Neural progenitor cell (in vitro differentiated cells): ENCODE data around the gene KAZN. TPM values are rescaled to one million over a fixed set of nuclear protein-coding genes. Genes with fewer than 3 reads are reported as not detected.

ENCODE experiments used
- DNase-seq: peaks from one replicate; pipeline ENCODE4 v3.0.0-alpha.2; 2016; ENCODE audit warnings: low spot score
- H2AFZ ChIP-seq: fragments of 200-600 bp; sonication (generic); replicated peaks from 2 replicates; pipeline ENCODE4 v1.6.1; 2016; ENCODE audit warnings: antibody characterized with exemption
- H3F3A ChIP-seq: fragments of 200-600 bp; sonication (generic); 2 replicates; pipeline ENCODE4 v1.6.1; 2016; ENCODE audit warnings: antibody characterized with exemption, low read depth
- H3K27ac ChIP-seq: fragments of 200-600 bp; sonication (generic); 2 replicates; pipeline ENCODE4 v1.5.1; 2016; ENCODE audit warnings: mild to moderate bottlenecking
- H3K27me3 ChIP-seq: fragments of 200-600 bp; sonication (generic); 2 replicates; pipeline ENCODE4 v1.6.1; 2016; ENCODE audit warnings: mild to moderate bottlenecking, moderate library complexity
- H3K36me3 ChIP-seq: fragments of 200-600 bp; sonication (generic); 2 replicates; pipeline ENCODE4 v1.5.1; 2016
- H3K4me1 ChIP-seq: fragments of 200-600 bp; sonication (generic); 2 replicates; pipeline ENCODE4 v1.6.1; 2016; ENCODE audit warnings: mixed run types
- H3K4me2 ChIP-seq: fragments of 200-600 bp; sonication (generic); 2 replicates; pipeline ENCODE4 v1.6.1; 2016
- H3K4me3 ChIP-seq: fragments of 200-600 bp; sonication (generic); 2 replicates; pipeline ENCODE4 v1.5.1; 2016
- H3K79me2 ChIP-seq: fragments of 200-600 bp; sonication (generic); 2 replicates; pipeline ENCODE4 v1.6.1; 2016; ENCODE audit warnings: low read depth
- H3K9ac ChIP-seq: fragments of 200-600 bp; sonication (generic); 2 replicates; pipeline ENCODE4 v1.6.1; 2016
- H3K9me3 ChIP-seq: fragments of 200-600 bp; sonication (generic); 2 replicates; pipeline ENCODE4 v1.5.1; 2016; ENCODE audit warnings: low read depth
- H4K20me1 ChIP-seq: fragments of 200-600 bp; sonication (generic); 2 replicates; pipeline ENCODE4 v1.6.1; 2016; ENCODE audit warnings: low read depth
- H3K27ac Mint-ChIP-seq: 3 replicates; pipeline ENCODE4 v1.8.0; 2021; ENCODE audit warnings: mixed read lengths
- H3K27me3 Mint-ChIP-seq: 2 replicates; pipeline ENCODE4 v1.8.0; 2022; ENCODE audit warnings: low read depth, mild to moderate bottlenecking, inconsistent platforms, moderate library complexity, mixed read lengths; ENCODE audit not compliant: insufficient read depth
- H3K36me3 Mint-ChIP-seq: 3 replicates; pipeline ENCODE4 v1.8.0; 2021; ENCODE audit warnings: mixed read lengths
- H3K4me1 Mint-ChIP-seq: 3 replicates; pipeline ENCODE4 v1.8.0; 2021; ENCODE audit warnings: mixed read lengths
- H3K4me3 Mint-ChIP-seq: 3 replicates; pipeline ENCODE4 v1.8.0; 2021; ENCODE audit warnings: mild to moderate bottlenecking, moderate library complexity, mixed read lengths
- H3K9me3 Mint-ChIP-seq: 3 replicates; pipeline ENCODE4 v1.8.0; 2020; ENCODE audit warnings: mixed read lengths
- CTCF ChIP-seq: fragments of 200-600 bp; sonication (generic); IDR thresholded peaks from 2 replicates; pipeline ENCODE4 v1.5.1; 2017; ENCODE audit warnings: antibody characterized with exemption, mild to moderate bottlenecking
- EZH2 ChIP-seq: fragments of 200-600 bp; sonication (generic); IDR thresholded peaks from 2 replicates; pipeline ENCODE4 v1.6.1; 2017; ENCODE audit warnings: antibody characterized with exemption, mild to moderate bottlenecking, moderate library complexity
- EZH2phosphoT487 ChIP-seq: fragments of 200-600 bp; sonication (generic); IDR thresholded peaks from 2 replicates; pipeline ENCODE4 v1.6.1; 2017; ENCODE audit warnings: antibody characterized with exemption
- total RNA-seq: library from RNA; depleted of rRNA; stranded (reverse); fragments of >200 nt; gene quantifications from 2 replicates; pipeline ENCODE4 v1.2.3, GENCODE V29; 2015; ENCODE audit warnings: low replicate concordance

Gene KAZN
- total RNA-seq, 1 donor from 2014 or later: 6.1 TPM

DNA sequence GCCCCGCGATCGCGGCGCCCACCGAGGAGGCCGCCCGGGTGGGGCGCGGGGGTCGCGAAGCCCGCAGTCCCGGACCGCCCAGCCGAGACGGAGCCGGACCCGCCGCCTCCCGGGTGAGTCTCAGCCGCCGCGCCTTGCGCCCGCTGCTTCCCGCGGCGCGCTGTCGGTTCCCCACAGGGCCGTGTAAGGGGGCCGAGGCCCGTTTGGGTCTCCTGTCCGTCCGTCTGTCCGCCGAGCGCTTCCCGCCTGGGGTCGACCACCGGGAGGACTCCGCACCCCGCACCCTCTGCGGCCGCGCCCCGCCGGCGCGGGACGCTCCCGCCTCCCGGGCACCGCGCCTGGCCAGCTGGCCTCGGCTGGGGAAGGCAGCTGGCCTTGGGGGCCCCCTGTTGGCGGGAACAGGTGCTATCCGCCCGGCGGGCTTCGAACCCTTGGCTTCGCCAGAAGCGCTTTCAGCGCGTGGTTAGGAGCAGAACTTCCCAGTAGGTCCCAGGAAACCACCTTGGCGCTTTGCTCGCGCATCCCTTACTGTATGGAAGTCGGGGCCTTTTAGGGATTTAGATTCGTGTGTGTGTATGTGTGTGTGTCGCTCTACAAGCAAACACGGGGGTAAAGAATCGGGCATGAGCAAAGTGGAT is 555.5 kb downstream of the KAZN start:
- H3F3A ChIP-seq: peaks cover 15% of the 10 kb centered on the region
- H3K9ac ChIP-seq: no peak overlapping the region
- Mint-ChIP-seq H3K4me1 (peaks cover 48% of the 10 kb centered on the region), H3K27ac (peak overlapping the region; percentile 3), H3K27me3 (peaks cover 22% of the 10 kb centered on the region), H3K36me3 (peaks cover 4% of the 10 kb centered on the region), H3K4me3 (peak overlapping the region; percentile 89), H3K9me3 (no peaks in the 10 kb centered on the region)
- H2AFZ ChIP-seq: peak overlapping the region; percentile 89
- peaks cover 33% of the 10 kb centered on the region for H4K20me1 ChIP-seq
- TF ChIP-seq CTCF (peak; percentile 74), EZH2 (peak; percentile 75), EZH2phosphoT487 (no peak)
- H3K4me1 ChIP-seq: peaks cover 19% of the 10 kb centered on the region
- no peaks in the 10 kb centered on the region for H3K79me2 ChIP-seq
- peak overlapping the region; percentile 84 for H3K4me2 ChIP-seq
- H3K36me3 ChIP-seq: no peaks in the 10 kb centered on the region
- peaks cover 66% of the 10 kb centered on the region for H3K27me3 ChIP-seq
- DNase-seq: peak; percentile 88
- peak overlapping the region; percentile 86 for H3K4me3 ChIP-seq
- no peak overlapping the region for H3K27ac ChIP-seq
- H3K9me3 ChIP-seq: no peaks in the 10 kb centered on the region

- peaks cover 60% of the 10 kb centered on the region for H3K27me3 ChIP-seq
- peak overlapping the region; percentile 89 for H2AFZ ChIP-seq
- no peak overlapping the region for H3K9ac ChIP-seq
- Mint-ChIP-seq H3K9me3 (no peaks in the 10 kb centered on the region), H3K27me3 (peaks cover 22% of the 10 kb centered on the region), H3K27ac (peak overlapping the region; percentile 3), H3K36me3 (peaks cover 4% of the 10 kb centered on the region), H3K4me1 (peaks cover 51% of the 10 kb centered on the region), H3K4me3 (peak overlapping the region; percentile 89)
- peaks cover 19% of the 10 kb centered on the region for H3K4me1 ChIP-seq
- H3K9me3 ChIP-seq: no peaks in the 10 kb centered on the region
- H3K4me2 ChIP-seq: peak overlapping the region; percentile 84
- H3K79me2 ChIP-seq: no peaks in the 10 kb centered on the region
- peak; percentile 73 for DNase-seq
- no peak overlapping the region for H3K27ac ChIP-seq
- H3K36me3 ChIP-seq: no peaks in the 10 kb centered on the region
- peaks cover 15% of the 10 kb centered on the region for H3F3A ChIP-seq
- peak overlapping the region; percentile 86 for H3K4me3 ChIP-seq
- TF ChIP-seq EZH2 (no peak), CTCF (no peak), EZH2phosphoT487 (no peak)
- peaks cover 33% of the 10 kb centered on the region for H4K20me1 ChIP-seq
Measured at GRCh38 chr1:15154480-15155036, 556.1 kb downstream of the KAZN start.

GRCh38 chr1:15155191-15155590 is 556.7 kb downstream of the KAZN start:
- H3K9me3 ChIP-seq: no peaks in the 10 kb centered on the region
- Mint-ChIP-seq H3K4me1 (peaks cover 53% of the 10 kb centered on the region), H3K4me3 (peak overlapping the region; percentile 61), H3K27me3 (peaks cover 20% of the 10 kb centered on the region), H3K9me3 (no peaks in the 10 kb centered on the region), H3K36me3 (peaks cover 4% of the 10 kb centered on the region), H3K27ac (peak overlapping the region; percentile 5)
- no peak for DNase-seq
- no peaks in the 10 kb centered on the region for H3K79me2 ChIP-seq
- H4K20me1 ChIP-seq: peaks cover 33% of the 10 kb centered on the region
- no peak overlapping the region for H3K4me3 ChIP-seq
- H2AFZ ChIP-seq: no peak overlapping the region
- no peak overlapping the region for H3K27ac ChIP-seq
- no peak overlapping the region for H3K9ac ChIP-seq
- H3K36me3 ChIP-seq: no peaks in the 10 kb centered on the region
- peak overlapping the region; percentile 84 for H3K4me2 ChIP-seq
- peaks cover 53% of the 10 kb centered on the region for H3K27me3 ChIP-seq
- no peak for TF ChIP-seq EZH2phosphoT487
- TF ChIP-seq EZH2: no peak
- TF ChIP-seq CTCF: no peak
- peaks cover 19% of the 10 kb centered on the region for H3K4me1 ChIP-seq
- H3F3A ChIP-seq: peaks cover 15% of the 10 kb centered on the region
